GM08714 (cell line): ENCODE measurements around the gene RFPL1.
"Not testable (repeated sequence)": the region's sequence is repeated elsewhere in the genome, so short reads cannot be mapped to it uniquely, and the experiment has no call there.

Experiments used
- H3K4me3 ChIP-seq: fragments of 200-500 bp; sonication (Bioruptor generic); 2 replicates; pipeline ENCODE4 v1.5.1; 2014; ENCODE audit warnings: mild to moderate bottlenecking, low read length, inconsistent platforms
- ZNF274 ChIP-seq: IDR thresholded peaks from 2 replicates; pipeline ENCODE4 v1.6.1; 2012; ENCODE audit warnings: mild to moderate bottlenecking, low read depth, low read length

RFPL1 gene

DNA sequence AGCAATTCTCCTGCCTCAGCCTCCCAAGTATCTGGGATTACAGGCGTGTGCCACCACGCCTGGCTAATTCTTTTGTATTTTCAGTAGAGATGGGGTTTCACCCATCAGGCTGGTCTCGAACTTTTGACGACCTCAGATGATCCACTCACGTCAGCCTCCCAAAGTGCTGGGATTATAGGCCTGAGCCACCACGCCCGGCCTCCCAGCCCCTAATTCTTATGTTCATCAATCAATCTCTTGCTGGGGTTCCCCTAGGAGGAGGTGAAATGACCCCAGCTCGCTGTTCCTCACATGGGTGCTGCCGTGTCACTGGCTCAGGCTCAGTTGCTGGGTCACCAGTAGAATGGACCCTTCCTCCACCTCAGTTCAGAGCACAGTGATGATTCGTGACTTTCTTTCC is at the start of gene RFPL1:
Gene RFPL1 (plus strand): TSS at position 301 of the 400 bp plus-strand sequence.
- H3K4me3 ChIP-seq: not testable (repeated sequence)

DNA sequence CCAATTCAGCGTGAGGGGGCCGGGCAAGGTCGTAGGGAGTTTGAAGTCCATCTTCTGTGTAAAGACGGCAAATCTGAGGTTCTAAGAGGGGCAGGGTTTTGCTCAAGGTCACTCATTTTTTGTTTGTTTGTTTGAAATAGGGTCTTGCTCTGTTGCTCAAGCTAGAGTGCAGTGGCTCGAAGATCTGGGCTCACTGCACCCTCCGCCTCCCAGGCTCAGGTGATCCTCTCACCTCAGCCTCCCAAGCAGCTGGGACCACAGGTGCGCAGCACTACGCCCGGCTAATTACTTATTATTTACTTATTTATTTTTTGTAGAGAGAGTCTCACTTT is 49.7 kb upstream of the RFPL1 start:
- TF ChIP-seq ZNF274: no peak
- peak overlapping the region; percentile 91; the same call in 1 of the 2 replicates for H3K4me3 ChIP-seq

GRCh38 chr22:29390270-29390669 is 48.1 kb upstream of the RFPL1 start:
- no peak overlapping the region for H3K4me3 ChIP-seq

GRCh38 chr22:29391546-29391945 is 46.8 kb upstream of the RFPL1 start:
- no peak for TF ChIP-seq ZNF274
- H3K4me3 ChIP-seq: no peak overlapping the region

More at GRCh38 chr22:29390270-29390669, 48.1 kb upstream of the RFPL1 start:
- TF ChIP-seq ZNF274: no peak

DNA sequence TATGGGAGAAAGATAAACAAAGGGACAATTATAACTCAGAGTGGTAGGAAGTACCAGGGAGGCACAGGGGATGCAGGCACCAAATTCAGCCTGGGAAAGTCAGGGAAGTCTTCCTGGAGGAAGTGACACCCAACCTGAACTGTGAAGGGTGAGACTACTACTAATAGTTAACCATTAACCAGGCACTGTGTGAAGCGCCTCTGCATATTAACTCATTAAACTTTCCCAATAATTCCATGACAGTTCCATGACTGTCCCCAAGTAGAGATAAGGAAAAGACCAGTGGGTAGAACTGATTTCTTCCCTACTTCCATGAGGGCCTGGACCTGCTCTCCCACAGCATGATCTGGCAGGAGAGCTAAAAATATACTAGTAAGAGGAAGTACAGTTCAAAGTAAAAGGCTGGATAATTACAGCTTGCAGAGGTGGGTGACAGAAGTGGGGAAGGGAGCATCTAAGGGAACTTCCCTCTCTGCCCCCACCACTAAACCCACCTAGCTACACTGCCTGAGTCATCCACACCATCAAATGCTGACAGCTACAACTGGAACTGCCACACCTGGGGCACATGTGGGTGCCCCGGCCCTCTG is 45.3 kb upstream of the RFPL1 start:
- no peak for TF ChIP-seq ZNF274
- H3K4me3 ChIP-seq: no peak overlapping the region

- H3K4me3 ChIP-seq: no peak overlapping the region
- no peak for TF ChIP-seq ZNF274
Observed at GRCh38 chr22:29394931-29395581, 43.3 kb upstream of the RFPL1 start.

GRCh38 chr22:29396126-29396525 is 42.3 kb upstream of the RFPL1 start:
- H3K4me3 ChIP-seq: no peak overlapping the region
- no peak for TF ChIP-seq ZNF274

DNA sequence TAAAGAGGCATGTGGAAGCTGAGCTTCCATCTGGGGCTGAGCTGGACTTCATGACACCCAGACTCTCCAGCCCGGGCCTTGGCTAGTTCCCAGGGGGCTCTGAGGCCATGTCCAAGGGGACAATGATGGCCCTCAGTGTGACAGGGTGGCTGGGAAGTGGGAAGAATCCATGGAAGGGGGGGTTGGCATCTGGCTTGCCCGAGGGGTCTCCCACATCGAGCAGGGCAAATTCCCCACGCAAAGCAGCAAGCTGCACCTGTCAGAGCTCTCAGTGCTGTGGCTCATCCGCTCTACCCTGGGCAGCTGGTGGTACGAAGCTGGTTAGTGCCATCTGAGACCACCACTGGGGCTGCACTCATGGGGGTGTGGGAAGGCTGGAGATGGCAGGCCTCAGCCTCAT is 40.6 kb upstream of the RFPL1 start:
- TF ChIP-seq ZNF274: no peak
- no peak overlapping the region for H3K4me3 ChIP-seq

GRCh38 chr22:29400576-29400975 is 37.8 kb upstream of the RFPL1 start:
- H3K4me3 ChIP-seq: no peak overlapping the region
- TF ChIP-seq ZNF274: no peak

DNA sequence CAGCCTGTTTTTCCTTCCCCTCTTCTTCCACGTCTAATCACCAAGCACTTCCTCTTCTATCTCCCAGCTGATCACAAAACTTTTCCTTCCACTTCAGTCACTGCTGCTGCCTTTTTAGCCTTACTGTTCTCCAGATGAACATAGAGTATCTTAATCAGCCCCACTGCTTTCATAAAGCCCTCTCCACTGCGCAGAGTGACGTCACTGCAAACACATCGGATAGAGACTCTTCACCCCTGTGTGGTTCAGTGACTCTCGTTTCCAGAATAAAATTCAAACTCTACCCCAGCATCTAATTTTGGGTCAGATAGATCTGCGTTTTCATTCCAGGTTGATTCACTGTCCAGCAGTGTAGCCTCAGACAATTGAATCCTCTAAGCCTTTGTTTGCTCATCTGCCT is 36.8 kb upstream of the RFPL1 start:
- not testable (repeated sequence) for H3K4me3 ChIP-seq

DNA sequence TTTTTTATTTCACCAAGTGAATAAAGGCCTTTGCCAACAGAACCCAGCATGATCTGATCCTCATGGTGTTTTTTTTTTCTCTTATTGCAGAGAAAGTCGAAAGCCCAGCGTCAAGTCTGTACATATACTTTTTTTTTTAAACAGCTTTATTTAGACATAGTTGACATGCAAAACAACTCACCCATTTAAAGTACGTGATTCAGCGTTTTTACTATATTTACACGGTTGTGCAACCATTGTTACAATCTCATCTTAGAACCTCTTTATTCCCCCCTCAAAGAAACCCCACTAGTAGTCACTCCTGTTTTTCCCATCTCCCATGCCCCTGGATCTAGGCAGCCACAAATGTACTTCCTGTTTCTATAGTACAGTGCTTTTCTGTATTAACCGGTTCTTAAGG is 29.4 kb upstream of the RFPL1 start:
- no peak overlapping the region for H3K4me3 ChIP-seq
- TF ChIP-seq ZNF274: no peak

GRCh38 chr22:29411569-29412211 is 26.7 kb upstream of the RFPL1 start:
- peak overlapping the region; percentile 21; the same call in 1 of the 2 replicates for H3K4me3 ChIP-seq

- not testable (repeated sequence) for H3K4me3 ChIP-seq
Observed at GRCh38 chr22:29412772-29413171, 25.6 kb upstream of the RFPL1 start.

DNA sequence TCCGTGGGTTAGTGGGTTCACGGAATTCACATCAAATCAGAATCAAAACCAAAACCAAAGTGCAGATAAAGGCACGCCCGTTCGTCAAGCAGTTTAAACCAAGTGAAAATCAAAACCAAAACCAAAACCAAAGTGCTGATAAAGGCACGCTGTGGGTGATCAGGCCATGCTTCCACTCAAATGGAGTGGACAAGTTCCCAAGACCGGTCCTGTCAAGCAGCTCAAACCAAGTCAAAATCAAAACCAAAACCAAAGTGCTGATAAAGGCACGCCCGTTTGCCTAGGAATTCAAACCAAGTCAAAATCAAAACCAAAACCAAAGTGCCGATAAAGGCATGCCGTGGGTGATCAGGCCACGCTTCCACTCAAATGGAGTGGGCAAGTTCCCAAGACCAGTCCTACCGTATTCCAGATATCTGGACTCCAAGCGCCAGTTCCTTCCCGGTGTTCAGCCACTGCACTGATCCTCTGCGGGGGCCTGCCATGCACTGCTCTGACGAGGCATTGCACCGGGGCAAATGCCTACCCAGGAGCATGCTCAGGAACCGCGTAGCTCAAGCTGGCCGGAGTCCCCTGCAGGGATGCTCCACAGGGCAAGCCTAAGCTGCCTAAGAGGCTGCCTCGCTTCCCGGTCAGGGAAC is 23.3 kb upstream of the RFPL1 start:
- H3K4me3 ChIP-seq: peak overlapping the region; percentile 45; the same call in 1 of the 2 replicates

GRCh38 chr22:29418704-29419103 is 19.7 kb upstream of the RFPL1 start:
- H3K4me3 ChIP-seq: not testable (repeated sequence)
